Esophagus squamous epithelium (tissue), 5 donors: ENCODE results near the gene GPC3. TPM values are rescaled to one million over a fixed set of nuclear protein-coding genes. Genes with fewer than 3 reads are reported as not detected.

Experiments used
- DNase-seq: peaks from one replicate; lab custom pipeline; 2025; lab: John Stamatoyannopoulos, UW
- H3K27ac ChIP-seq, 4 donors: fragments of 200-600 bp; sonication (generic); one replicate each; pipeline ENCODE4 v1.5.1; 2016 to 2019; ENCODE audit warnings: mild to moderate bottlenecking in 1 of 4
- H3K27me3 ChIP-seq, 4 donors: fragments of 200-600 bp; sonication (generic); 1 replicate in 3 of 4; 2 replicates in 1 of 4; pipeline versions ENCODE4 v1.5.1 to v1.6.0; 2017 to 2021; ENCODE audit warnings: antibody characterized with exemption in 1 of 4
- H3K36me3 ChIP-seq, 3 donors: fragments of 200-600 bp; sonication (generic); one replicate each; pipeline ENCODE4 v1.5.1; 2016 to 2019
- H3K4me1 ChIP-seq, 3 donors: fragments of 200-600 bp; sonication (generic); one replicate each; pipeline ENCODE4 v1.5.1; 2017 to 2019
- H3K4me3 ChIP-seq, 4 donors: fragments of 200-600 bp; sonication (generic); 1 replicate in 3 of 4; 2 replicates in 1 of 4; pipeline ENCODE4 v1.5.1; 2016 to 2019; ENCODE audit warnings: mild to moderate bottlenecking in 2 of 4, moderate library complexity in 1 of 4
- H3K9me3 ChIP-seq, 3 donors: fragments of 200-600 bp; sonication (generic); one replicate each; pipeline ENCODE4 v1.5.1; 2016 to 2019
- CTCF ChIP-seq, 6 experiments: fragments of 450-650 bp in 4 of 6; fragments of 200-600 bp in 2 of 6; sonication (generic) in 2 of 6; IDR thresholded peaks; one replicate each; pipeline ENCODE4 v1.5.1; 2016 to 2019; ENCODE audit warnings: antibody characterized with exemption in 6 of 6, mild to moderate bottlenecking in 4 of 6, moderate library complexity in 4 of 6
- POLR2A ChIP-seq, 4 donors: fragments of 450-650 bp; IDR thresholded peaks; one replicate each; pipeline ENCODE4 v1.6.1; 2017; ENCODE audit warnings: antibody characterized with exemption in 4 of 4, mild to moderate bottlenecking in 4 of 4, moderate library complexity in 3 of 4
- WGBS, 2 donors: methylation state at CpG; one replicate each; pipeline ENCODE4 v1.1.5; 2018; 5-methylcytosine and 5-hydroxymethylcytosine counted together
- intact Hi-C: fragments of 100-400 bp; cut with DNase I; formaldehyde crosslinking; loops from one replicate; pipeline ENCODE4 v1.15.0; 2022
- total RNA-seq, 4 donors: library from RNA; depleted of rRNA; stranded (reverse); fragments of >200 nt; gene quantifications; one replicate each; pipeline ENCODE4 v1.1.0, GENCODE V29; 2016
- donor health status: DM: yes; HTN: yes; CAD: no.

GPC3 gene
- total RNA-seq, 4 donors from 2014 or later: 0.44 to 2.8 (median 1.7) TPM; not detected in 1

- TF ChIP-seq CTCF (IDR thresholded peaks at IDR 0.05) (no peak), POLR2A (IDR thresholded peaks at IDR 0.05) (no peak)
- Histone ChIP-seq H3K27ac (no peak overlapping the region), H3K27me3 (no peaks in the 10 kb centered on the region), H3K4me1 (no peaks in the 10 kb centered on the region), H3K4me3 (no peak overlapping the region), H3K9me3 (no peaks in the 10 kb centered on the region), H3K36me3 (no peaks in the 10 kb centered on the region)
- 45% methylated on average over 1 of the region's 1 CpG; no CpG with 5 or more reads in 1 of the 2 donors for WGBS, 2 donors
- DNase-seq: no peak
- intact Hi-C loops: no loop called here
These were observed 417.3 kb downstream of the GPC3 start for GRCh38 chrX:133568109-133568508.

GRCh38 chrX:133566876-133567275 lies 418.5 kb downstream of the GPC3 start:
- 93 to 100% methylated on average over 1 of the region's 1 CpG for WGBS, 2 donors
- no peaks in the 10 kb centered on the region for H3K4me1 ChIP-seq
- no peaks in the 10 kb centered on the region for H3K9me3 ChIP-seq
- H3K27ac ChIP-seq: no peak overlapping the region
- no peaks in the 10 kb centered on the region for H3K36me3 ChIP-seq
- intact Hi-C loops: no loop called here
- TF ChIP-seq CTCF (IDR thresholded peaks at IDR 0.05) (no peak), POLR2A (IDR thresholded peaks at IDR 0.05) (no peak)
- no peak for DNase-seq
- no peak overlapping the region for H3K4me3 ChIP-seq
- H3K27me3 ChIP-seq: no peaks in the 10 kb centered on the region

GRCh38 chrX:133563705-133564104 lies 421.7 kb downstream of the GPC3 start:
- no peaks in the 10 kb centered on the region for H3K27me3 ChIP-seq
- TF ChIP-seq POLR2A (IDR thresholded peaks at IDR 0.05): no peak
- no peak for TF ChIP-seq CTCF (IDR thresholded peaks at IDR 0.05)
- H3K4me3 ChIP-seq: no peak overlapping the region
- H3K36me3 ChIP-seq: no peaks in the 10 kb centered on the region
- H3K4me1 ChIP-seq: no peaks in the 10 kb centered on the region
- DNase-seq: no peak
- H3K27ac ChIP-seq: no peak overlapping the region
- intact Hi-C loops: no loop called here
- H3K9me3 ChIP-seq: no peaks in the 10 kb centered on the region
- WGBS, 2 donors: 59 to 100% methylated on average over 1 to 2 of the region's 2 CpGs

GRCh38 chrX:133561251-133561650 lies 424.1 kb downstream of the GPC3 start:
- H3K27me3 ChIP-seq: no peaks in the 10 kb centered on the region
- H3K4me1 ChIP-seq: no peaks in the 10 kb centered on the region
- H3K27ac ChIP-seq: no peak overlapping the region
- no peaks in the 10 kb centered on the region for H3K36me3 ChIP-seq
- intact Hi-C loops: no loop called here
- no peak overlapping the region for H3K4me3 ChIP-seq
- TF ChIP-seq POLR2A (IDR thresholded peaks at IDR 0.05): no peak
- TF ChIP-seq CTCF (IDR thresholded peaks at IDR 0.05): no peak
- H3K9me3 ChIP-seq: no peaks in the 10 kb centered on the region
- no peak for DNase-seq

GRCh38 chrX:133559909-133560308 lies 425.5 kb downstream of the GPC3 start:
- intact Hi-C loops: no loop called here
- 77 to 100% methylated on average over 1 to 6 of the region's 7 CpGs for WGBS, 2 donors
- Histone ChIP-seq H3K27me3 (no peaks in the 10 kb centered on the region), H3K9me3 (peaks cover 0 to 8% (median 0%) of the 10 kb centered on the region in 3 donors), H3K4me3 (no peak overlapping the region), H3K27ac (no peak overlapping the region), H3K36me3 (no peaks in the 10 kb centered on the region), H3K4me1 (no peaks in the 10 kb centered on the region)
- TF ChIP-seq CTCF (IDR thresholded peaks at IDR 0.05) (no peak), POLR2A (IDR thresholded peaks at IDR 0.05) (no peak)
- no peak for DNase-seq
